ENCODE measurements around the gene RAPGEF3.

The RAPGEF3 gene

GRCh38 chr12:47755655-47756562 lies 2.8 kb downstream of the RAPGEF3 start:
- DNase-seq (ENCODE audit: low spot score) = no peak

DNA sequence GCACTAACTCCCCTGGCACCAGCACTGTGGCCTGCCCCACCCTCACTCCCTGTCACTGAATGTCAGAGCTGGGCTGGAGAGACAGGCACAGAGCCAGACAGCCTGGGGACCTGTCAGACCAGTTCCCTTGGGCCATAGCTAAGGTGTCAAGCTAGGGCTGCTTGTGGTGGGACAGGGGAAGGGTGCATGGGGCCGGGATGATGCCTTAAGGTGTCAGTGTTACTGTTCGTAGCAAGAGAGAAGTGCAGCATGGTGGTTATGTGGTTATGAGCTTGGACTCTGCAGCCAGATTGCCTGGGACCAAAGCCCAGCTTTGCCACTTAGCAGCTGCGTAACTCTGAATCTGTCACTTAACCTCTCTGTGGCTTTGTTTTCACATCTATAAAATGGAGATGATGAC lies 3.8 kb downstream of the RAPGEF3 start:
- DNase-seq (ENCODE audit: low spot score) = no peak

DNA sequence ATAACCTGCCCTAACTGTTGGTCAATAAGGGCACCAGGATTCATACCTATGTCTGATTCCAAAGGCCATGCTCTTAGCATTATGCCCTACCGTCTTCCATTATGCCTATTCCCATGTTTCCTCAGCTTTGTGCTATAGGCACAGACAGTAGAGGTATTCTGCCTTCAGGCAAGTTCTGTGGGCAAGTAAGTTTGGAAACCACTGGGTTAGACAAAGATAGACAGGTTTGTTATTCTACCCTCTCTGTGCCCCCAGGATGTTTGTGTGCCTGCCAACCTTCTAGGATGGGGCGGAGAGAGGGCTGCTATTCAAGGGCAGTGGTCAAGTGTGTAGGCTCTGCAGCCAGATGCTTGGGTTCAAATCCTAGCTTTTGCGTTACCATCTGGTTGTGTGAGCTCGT lies 4.6 kb downstream of the RAPGEF3 start:
- no peak for DNase-seq (ENCODE audit: low spot score)

GRCh38 chr12:47753021-47754001 lies 5.4 kb downstream of the RAPGEF3 start:
- peak; percentile 73 for DNase-seq (ENCODE audit: low spot score)

- peak; percentile 51 for DNase-seq (ENCODE audit: low spot score)
Measured at GRCh38 chr12:47752552-47752951, 6.1 kb downstream of the RAPGEF3 start.

DNA sequence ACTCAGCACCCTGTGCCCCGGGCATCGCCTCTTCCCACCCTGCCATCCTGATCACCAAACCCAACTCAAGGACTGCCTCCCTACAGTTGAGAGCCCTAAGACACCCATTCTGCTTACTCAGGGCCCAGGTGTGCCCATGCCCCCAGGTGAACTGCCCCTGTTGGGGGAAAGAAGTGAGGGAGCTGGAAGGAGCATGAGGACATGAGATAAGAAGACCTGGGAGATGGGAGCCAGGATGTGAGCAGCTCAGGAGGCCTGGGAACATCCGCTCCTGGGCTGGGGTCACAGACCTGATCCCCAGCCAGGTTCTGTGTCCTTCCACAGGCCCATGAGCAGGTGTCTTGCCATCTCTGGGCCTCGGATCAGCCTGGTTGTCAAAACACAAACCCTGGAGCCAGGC lies 6.6 kb downstream of the RAPGEF3 start:
- DNase-seq (ENCODE audit: low spot score) = no peak

DNA sequence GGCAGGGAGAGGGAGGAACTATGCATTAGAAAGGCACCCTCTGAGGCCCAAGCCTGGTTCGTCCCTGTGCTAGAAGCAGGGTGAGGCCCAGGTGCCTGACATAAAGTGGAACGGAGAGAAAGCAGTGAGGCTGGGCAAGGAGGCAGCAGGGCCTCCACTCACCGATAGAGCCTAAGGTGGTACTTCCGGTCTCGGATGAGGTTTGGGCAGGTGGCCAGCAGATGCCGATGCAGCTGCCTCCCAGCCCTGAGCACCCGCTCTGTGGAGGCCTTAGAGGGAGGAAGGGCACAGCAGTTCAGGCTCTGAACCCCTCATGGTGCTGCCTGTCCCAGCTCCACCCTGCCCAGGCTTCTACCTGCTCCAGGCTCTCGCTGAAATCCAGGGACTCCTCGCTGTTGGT lies 7.1 kb downstream of the RAPGEF3 start:
- DNase-seq (ENCODE audit: low spot score) = no peak

- DNase-seq (ENCODE audit: low spot score) = no peak
Measured at GRCh38 chr12:47750916-47751470, 7.7 kb downstream of the RAPGEF3 start.

DNA sequence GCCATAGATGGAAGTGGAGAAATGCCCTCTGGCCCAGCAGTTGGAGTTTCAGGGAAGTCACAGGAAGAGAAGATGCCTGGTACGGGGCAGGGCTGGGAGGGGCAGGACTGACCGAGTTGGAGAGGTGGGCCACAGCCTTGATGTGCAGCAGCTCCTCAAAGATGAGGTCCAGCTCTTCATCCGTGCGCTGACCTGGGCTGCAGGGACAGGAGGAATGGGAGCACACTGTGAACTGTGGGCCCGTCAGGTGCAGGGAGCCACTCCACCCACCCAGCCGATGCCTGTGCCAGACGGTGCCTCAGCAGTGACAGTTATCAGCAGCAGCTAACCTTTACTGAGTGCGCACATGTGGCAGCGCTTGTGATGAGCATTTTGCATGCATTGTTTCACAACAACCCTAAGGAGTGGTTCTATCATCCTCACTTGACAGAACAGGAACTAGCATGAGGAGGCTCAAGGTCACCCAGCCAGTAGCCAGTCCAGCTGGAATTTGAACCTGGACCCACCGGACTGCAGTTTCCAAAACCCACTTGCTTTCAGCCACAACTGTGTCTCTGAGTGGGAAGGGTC lies 8.4 kb downstream of the RAPGEF3 start:
- DNase-seq (ENCODE audit: low spot score) = no peak

- no peak for DNase-seq (ENCODE audit: low spot score)
Measured at GRCh38 chr12:47748899-47749298, 9.8 kb downstream of the RAPGEF3 start.

DNA sequence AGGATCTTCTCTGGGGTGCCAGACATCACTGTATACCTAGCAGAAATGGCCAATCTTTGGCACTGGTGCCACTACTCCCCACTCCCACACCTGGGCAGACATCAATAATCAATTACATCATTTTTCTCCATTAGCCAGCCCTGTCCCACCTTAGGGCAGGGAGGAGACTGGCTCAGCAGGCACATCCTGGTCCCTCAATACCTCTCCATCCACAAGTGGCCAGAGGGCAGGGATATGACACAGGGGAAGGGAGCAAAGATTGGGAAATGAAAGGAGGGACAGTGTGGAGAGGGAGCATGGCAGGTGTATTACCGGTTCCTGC lies 10.2 kb downstream of the RAPGEF3 start:
- DNase-seq (ENCODE audit: low spot score) = no peak

DNA sequence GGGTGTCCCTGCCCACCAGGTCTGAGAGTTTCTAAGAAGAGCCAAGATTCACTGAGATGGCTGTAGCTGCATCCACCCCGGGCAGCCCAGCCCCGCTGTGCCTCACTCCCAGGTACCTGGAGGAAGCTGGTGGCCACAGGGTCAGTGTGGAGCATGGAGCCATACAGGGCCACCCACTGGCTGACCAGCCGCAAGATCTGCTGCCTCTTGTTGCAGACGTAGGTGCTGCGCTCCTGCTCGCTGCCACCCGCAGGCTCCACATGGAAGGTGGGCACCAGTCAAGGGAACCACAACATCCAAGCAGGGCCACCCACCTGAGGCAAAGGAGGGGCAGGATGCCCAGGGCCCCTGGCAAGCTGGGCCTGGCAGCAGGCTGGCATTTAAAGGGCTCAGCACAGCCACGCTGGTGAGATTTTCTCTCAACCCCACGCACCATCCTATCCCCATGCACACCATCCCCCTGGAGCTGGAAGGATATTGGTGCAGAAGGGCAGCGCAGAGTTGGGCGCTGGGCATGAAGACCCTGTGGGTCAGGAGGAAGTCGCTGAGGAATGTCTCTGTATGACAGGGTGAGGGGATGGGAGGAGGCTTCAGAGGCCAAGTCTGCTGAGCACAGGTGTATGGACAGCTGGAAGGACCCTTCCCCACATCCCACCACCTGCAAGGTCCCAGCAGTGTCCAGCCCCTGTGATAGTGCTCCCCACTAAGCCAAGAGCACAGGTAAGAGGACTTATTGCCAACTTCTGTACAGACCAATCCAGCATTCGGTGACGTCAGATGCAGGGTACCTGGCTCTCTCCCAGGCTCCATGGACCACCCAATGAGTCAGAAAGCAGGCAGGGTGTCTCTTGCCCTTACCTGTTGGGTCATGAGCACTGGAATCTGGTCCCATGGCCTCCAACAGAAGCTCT lies 10.8 kb downstream of the RAPGEF3 start:
- no peak for DNase-seq (ENCODE audit: low spot score)

- DNase-seq (ENCODE audit: low spot score) = no peak
Measured at GRCh38 chr12:47747126-47747525, 11.6 kb downstream of the RAPGEF3 start.

GRCh38 chr12:47746523-47746922 lies 12.2 kb downstream of the RAPGEF3 start:
- no peak for DNase-seq (ENCODE audit: low spot score)

DNA sequence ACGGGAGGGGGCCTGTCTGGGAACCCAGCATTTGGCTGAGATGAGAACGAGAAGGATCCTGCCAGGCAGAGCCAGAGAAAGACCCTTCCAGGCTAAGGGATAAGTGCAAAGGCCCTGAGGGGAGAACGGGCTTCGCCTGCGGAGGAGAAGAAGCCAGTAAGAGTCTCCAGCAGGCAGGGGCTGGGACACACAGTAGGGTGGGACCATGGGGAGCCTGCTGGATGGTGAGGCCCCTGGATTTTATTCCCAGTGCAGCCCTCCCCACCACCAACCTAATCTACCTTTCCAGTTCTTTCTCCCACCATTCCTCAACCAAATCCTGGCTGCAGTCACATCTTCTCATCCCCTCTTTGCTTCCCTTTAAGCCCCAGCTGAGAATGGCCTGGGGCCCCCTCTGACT lies 12.6 kb downstream of the RAPGEF3 start:
- DNase-seq (ENCODE audit: low spot score) = no peak

- no peak for DNase-seq (ENCODE audit: low spot score)
Measured at GRCh38 chr12:47745485-47746041, 13.1 kb downstream of the RAPGEF3 start.

- DNase-seq (ENCODE audit: low spot score) = peak; percentile 80
Measured at GRCh38 chr12:47744778-47745436, 13.8 kb downstream of the RAPGEF3 start.

DNA sequence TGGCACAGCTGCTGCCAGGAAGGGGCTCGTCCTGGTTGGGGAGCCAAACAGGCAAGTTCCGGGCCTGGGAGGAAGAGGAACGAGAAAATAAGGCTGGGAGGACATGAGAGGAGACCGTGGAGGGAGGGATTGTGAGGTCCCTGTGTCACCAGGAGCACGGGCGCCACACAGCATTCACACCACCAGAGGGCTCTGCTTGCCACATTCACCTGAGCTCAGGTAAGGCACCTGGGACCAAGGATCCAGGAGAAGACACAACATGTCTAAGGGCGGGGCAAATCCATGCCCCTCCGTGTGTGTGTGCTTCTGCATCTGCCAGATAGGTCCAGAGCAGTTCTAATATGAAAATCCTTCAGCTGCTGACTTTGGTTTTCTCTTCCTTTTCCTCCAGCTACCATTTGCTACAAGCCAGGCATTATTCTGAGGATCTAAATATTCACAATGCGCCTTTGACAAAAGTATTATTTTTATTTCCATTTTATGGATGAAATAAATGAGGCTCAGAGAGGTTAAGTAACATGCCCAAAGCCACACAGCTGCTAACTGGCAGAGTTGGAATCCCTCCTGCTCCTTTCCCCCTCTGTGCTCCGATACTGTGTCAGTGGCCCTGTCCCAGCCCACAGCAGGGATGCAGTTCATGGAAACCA lies 14.6 kb downstream of the RAPGEF3 start:
- DNase-seq (ENCODE audit: low spot score) = peak; percentile 85

DNA sequence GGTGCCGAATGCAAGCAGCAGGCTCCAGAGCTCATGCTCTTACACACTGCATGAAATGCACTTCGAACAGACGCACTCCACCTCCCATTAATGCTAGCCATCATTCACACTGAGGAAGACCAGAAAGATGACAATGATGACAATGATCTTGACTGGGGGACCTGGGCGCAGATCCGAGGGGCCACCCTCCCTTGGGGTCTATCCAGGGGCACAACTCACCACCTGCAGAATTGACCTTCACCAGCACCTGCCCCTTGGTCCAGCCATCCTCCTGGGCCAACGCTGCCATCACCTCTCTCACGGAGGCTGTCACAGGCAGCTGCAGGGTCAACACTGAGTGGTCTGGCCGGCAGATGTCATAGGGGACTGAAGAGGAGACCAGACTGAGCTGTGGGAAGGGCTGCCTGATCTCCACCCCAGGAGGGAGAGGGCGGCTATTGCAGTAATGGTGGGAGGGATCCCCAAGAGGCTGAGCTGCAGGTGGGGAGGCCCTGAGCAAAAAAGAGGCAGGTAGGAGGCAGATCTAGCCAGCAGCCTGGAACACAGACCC lies 15.3 kb downstream of the RAPGEF3 start:
- no peak for DNase-seq (ENCODE audit: low spot score)
